Bronchial epithelial cell (primary cell): ENCODE results near the gene ADGRB2. TPM values are rescaled to one million over a fixed set of nuclear protein-coding genes. Genes with fewer than 3 reads are reported as not detected.

Source experiments
- DNase-seq: peaks from one replicate; pipeline ENCODE4 v3.0.0-alpha.2; 2010; ENCODE audit warnings: low read depth
- FAIRE-seq: peaks from 2 replicates; lab custom pipeline; 2011; peaks lifted over from hg19 to GRCh38; lab: Jason Lieb, UNC
- H3K27me3 ChIP-seq: 2 replicates; pipeline ENCODE4 v1.5.1; 2011; ENCODE audit warnings: low read length; ENCODE audit not compliant: control insufficient read depth, insufficient read depth
- H3K36me3 ChIP-seq: 2 replicates; pipeline ENCODE4 v1.5.1; 2011; ENCODE audit warnings: low read length; ENCODE audit not compliant: control insufficient read depth, insufficient read depth
- H3K4me3 ChIP-seq: 2 replicates; pipeline ENCODE4 v1.5.1; 2011; ENCODE audit warnings: mild to moderate bottlenecking, low read depth, low read length, control low read depth
- total RNA-seq: library from RNA; depleted of rRNA; stranded (reverse); fragments of >200 nt; gene quantifications from 2 replicates; pipeline ENCODE4 v1.2.1, GENCODE V29; 2014
- TF ChIP-seq, protein P1 (sequence below): IDR thresholded peaks from 2 replicates; pipeline ENCODE4 v1.5.1; 2011; ENCODE audit warnings: mild to moderate bottlenecking, moderate library complexity, low read length, control low read depth, inconsistent platforms; ENCODE audit not compliant: insufficient read depth, severe bottlenecking

The ADGRB2 gene
- total RNA-seq, 1 donor from 2014 or later = 0.53 TPM

DNA sequence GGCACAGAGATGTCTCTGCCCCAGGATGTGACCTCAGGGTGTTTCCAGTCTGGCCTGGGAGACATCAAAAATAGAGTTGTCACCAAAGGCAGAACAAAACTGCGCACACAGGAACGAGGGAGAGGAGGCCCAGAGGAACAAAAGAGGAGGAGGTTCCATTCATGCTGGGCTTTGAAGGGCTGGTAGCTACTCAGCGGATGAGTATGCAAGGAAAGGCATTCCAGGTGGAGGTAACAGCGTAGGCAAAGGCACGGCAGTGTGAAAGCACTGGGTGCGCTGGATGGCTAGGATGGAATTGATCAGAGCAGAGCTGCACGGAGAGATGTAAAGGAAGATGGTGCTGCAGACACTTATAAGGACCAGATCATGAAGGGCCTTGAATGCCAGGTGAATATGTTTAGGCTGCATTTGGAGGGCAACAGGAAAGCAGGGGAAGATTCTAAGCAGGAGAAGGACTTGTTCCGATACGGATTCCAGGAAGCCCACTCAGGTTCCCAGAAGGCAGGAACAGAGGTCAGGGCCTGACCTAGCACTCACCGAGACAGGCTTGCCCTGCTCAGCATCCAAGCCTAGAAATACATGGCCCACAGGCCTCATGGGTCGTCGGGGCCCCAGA lies 66.7 kb downstream of the ADGRB2 start:
- TF ChIP-seq, protein P1, sequence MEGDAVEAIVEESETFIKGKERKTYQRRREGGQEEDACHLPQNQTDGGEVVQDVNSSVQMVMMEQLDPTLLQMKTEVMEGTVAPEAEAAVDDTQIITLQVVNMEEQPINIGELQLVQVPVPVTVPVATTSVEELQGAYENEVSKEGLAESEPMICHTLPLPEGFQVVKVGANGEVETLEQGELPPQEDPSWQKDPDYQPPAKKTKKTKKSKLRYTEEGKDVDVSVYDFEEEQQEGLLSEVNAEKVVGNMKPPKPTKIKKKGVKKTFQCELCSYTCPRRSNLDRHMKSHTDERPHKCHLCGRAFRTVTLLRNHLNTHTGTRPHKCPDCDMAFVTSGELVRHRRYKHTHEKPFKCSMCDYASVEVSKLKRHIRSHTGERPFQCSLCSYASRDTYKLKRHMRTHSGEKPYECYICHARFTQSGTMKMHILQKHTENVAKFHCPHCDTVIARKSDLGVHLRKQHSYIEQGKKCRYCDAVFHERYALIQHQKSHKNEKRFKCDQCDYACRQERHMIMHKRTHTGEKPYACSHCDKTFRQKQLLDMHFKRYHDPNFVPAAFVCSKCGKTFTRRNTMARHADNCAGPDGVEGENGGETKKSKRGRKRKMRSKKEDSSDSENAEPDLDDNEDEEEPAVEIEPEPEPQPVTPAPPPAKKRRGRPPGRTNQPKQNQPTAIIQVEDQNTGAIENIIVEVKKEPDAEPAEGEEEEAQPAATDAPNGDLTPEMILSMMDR = no peak
- FAIRE-seq (no peak), DNase-seq (no peak)
- Histone ChIP-seq H3K4me3 (no peak overlapping the region), H3K36me3 (peaks cover 37% of the 10 kb centered on the region), H3K27me3 (no peaks in the 10 kb centered on the region)

DNA sequence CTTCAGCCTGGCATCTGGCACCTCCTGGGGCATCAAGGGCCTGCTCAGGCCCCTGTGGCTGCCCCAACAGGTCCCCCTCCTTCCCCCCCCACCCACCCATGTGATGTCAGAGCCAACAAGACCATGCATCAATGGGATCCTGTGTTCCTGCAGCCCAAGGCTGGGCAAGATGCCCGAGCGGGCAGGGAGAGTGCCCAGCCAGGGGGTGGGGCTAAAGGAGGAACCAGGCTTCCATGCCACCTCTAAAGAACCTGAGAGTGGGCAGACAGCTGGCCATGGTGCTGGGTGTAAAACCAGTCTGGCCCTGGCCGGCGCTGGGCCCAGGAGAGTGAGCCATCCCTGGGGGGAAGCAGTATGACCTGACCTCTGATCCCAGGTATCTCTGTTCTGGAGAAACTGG lies 67.9 kb downstream of the ADGRB2 start:
- peaks cover 43% of the 10 kb centered on the region for H3K36me3 ChIP-seq
- no peak overlapping the region for H3K4me3 ChIP-seq
- no peak for FAIRE-seq
- no peaks in the 10 kb centered on the region for H3K27me3 ChIP-seq
- DNase-seq = no peak
- TF ChIP-seq, protein P1 = no peak

DNA sequence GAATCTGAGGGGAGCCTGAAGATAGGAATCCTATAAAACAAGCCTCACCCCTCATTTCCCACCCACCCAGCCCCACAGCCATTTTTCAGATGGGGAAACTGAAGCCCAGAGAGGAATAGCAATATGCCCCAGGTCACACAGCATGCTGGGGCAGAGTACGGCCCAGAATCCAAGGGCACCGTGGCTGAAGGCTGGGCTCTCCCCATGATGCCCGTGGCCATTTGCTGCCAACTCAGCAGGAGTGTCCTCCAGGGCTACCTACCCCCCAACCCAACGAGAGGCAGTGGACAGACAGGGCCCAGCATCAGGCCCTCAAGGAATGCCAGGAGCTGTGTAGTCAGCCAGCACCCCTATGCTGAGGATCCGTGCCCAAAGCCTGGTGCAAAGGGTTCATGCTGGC lies 68.8 kb downstream of the ADGRB2 start:
- Histone ChIP-seq H3K4me3 (no peak overlapping the region), H3K36me3 (peaks cover 49% of the 10 kb centered on the region), H3K27me3 (no peaks in the 10 kb centered on the region)
- DNase-seq (no peak), FAIRE-seq (no peak)
- TF ChIP-seq, protein P1 = no peak

DNA sequence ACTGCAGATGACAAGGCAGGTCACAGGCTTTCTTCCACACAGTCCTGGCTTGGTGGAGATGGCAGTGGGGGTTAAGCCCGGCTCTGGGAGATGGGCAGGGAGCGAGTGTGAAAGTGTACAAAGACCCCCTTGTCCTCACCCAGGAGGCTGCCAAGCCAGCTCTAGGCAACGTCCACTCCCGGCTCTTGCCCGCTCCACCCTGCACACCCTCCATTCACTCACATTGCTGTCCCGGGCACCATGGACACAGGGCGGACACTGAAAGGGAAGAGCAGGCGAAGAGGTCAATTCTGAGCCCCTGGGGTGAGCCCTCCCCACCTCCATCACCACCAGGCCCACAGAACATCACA lies 69.2 kb downstream of the ADGRB2 start:
- TF ChIP-seq, protein P1 = no peak
- no peak for FAIRE-seq
- no peak for DNase-seq
- H3K27me3 ChIP-seq = no peaks in the 10 kb centered on the region
- peaks cover 52% of the 10 kb centered on the region for H3K36me3 ChIP-seq
- no peak overlapping the region for H3K4me3 ChIP-seq

DNA sequence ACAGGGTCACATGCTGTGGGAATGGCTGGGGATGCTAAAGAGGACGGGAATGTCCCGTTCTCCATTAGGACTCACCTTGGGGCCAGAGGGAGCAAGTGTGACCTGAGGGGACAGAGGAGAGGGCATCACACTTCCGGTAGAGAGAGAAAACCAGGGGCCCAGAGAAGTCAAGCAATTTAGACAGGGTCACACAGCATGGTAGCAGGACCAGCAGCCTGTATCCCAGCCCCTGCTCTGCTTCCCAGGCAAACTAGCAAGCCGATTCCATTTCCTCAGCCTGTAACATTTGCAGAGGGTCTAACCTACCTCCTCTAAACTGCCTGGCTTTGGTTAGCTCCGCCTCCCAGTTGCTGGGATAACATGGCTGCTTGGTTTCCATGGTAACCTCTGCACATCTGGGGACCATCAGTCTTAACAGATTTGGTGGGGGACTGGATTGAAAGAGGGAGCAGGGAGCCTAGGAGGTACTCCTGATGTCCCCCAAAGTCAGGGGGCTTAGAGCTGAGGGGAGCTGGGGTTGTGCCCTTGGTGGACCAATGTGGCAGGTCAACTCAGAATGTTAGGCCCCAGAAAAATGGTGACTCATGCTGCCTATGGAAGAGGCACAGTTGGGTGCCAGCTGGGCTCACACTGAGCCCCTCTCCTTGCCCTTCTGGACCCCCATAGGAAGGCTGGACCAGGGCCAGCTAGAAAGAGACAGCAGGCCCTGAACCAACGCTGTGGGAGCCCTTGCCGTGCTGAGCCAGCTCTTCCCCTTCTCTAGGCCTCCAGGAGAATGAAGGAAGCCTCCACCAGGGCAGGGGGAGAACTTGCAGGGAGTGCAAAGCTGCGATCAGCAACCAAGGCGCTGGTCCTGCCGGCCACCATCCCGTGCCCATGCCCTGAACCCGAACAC lies 69.8 kb downstream of the ADGRB2 start:
- H3K27me3 ChIP-seq = no peaks in the 10 kb centered on the region
- peaks cover 52% of the 10 kb centered on the region for H3K36me3 ChIP-seq
- TF ChIP-seq, protein P1 = no peak
- FAIRE-seq (no peak), DNase-seq (no peak)
- H3K4me3 ChIP-seq = no peak overlapping the region
